Adrenal gland (tissue), 5 donors: ENCODE measurements around the gene PACS2.

Experiments
- CTCF ChIP-seq, 6 experiments: fragments of 450-650 bp in 4 of 6; fragments of 200-600 bp in 2 of 6; sonication (generic) in 1 of 6; IDR thresholded peaks; 1 replicate in 5 of 6; 2 replicates in 1 of 6; pipeline versions ENCODE4 v1.5.1 to v1.8.0; 2016 to 2021; ENCODE audit warnings: antibody characterized with exemption in 6 of 6, mild to moderate bottlenecking in 2 of 6, moderate library complexity in 1 of 6
- POLR2A ChIP-seq, 2 donors: fragments of 450-650 bp; IDR thresholded peaks; one replicate each; pipeline ENCODE4 v1.6.1; 2017; ENCODE audit warnings: antibody characterized with exemption in 2 of 2, mild to moderate bottlenecking in 2 of 2, moderate library complexity in 1 of 2
- donor health status: DM: no; HTN: no; CAD: no.

- no peak for TF ChIP-seq CTCF (IDR thresholded peaks at IDR 0.05)
- no peak for TF ChIP-seq POLR2A (IDR thresholded peaks at IDR 0.05)
Observed at GRCh38 chr14:105378873-105379685, 64.5 kb downstream of the PACS2 start.
